ENCODE results near the gene GSTO1. TPM values are rescaled to one million over a fixed set of nuclear protein-coding genes. Genes with fewer than 3 reads are reported as not detected.
A peak's percentile ranks its signal among the peaks of the same experiment; 100 is the strongest.

Gene GSTO1
- total RNA-seq, 4 donors from 2014 or later, result 46.4 to 82.3 (median 69.9) TPM

- TF ChIP-seq POLR2A (IDR thresholded peaks at IDR 0.05) (no peak), CTCF (IDR thresholded peaks at IDR 0.05) (no peak)
- WGBS, 2 donors, result 53 to 79% methylated on average over 4 of the region's 4 CpGs
- H3K4me3 ChIP-seq (ENCODE audit: low read depth, poor library complexity, severe bottlenecking), result no peak overlapping the region
- no peak for DNase-seq (ENCODE audit: low spot score in 2 of 2)
- intact Hi-C loops (cut with DNase I; ENCODE audit: low total_unique reads), result no loop called here
Measured at GRCh38 chr10:104273899-104274575, 19.3 kb downstream of the GSTO1 start.

DNA sequence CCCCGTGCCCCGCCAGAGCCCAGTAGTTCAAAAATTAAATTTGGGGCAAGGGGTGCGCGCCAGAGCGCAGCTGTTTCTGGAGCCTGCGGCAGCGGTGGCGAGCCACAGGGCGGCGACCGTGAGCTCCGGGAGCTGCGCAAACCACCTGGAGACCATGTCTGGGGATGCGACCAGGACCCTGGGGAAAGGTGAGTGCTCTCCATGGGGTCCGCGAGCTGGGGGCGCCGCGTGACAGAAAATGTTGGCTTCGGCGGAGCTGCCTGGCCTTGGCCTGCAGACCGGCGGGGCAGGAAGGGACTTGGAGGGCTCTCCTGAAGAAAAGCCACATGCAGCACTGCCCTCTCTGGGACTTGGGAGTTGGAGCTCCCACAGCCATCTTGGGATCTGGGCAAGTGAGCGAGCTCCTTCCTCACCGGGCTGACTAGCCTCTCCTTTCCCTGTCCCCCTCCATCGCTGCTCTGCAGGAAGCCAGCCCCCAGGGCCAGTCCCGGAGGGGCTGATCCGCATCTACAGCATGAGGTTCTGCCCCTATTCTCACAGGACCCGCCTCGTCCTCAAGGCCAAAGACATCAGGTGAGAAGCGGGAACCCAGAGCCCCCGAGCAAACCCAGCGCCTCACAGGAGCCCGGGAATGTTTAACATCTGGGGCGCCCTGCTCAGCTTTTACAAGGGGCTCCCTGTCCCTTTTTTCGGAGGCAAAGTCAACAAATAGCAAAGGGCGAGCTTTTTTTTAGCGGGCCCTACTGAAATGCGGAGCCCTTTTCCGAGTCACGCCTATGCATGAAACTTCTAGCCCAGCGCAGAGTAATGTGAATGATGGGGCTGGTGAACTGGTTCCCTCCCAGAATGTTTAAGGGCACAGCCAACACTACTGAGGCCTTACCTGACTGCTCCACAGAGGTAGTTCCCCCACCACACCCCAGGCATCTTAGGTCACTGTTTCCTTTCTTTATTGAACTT lies 20.4 kb downstream of the GSTO1 start:
- intact Hi-C loops (cut with DNase I; ENCODE audit: low total_unique reads), result no loop called here
- TF ChIP-seq CTCF (IDR thresholded peaks at IDR 0.05) (peak in 1 of 3 donors; percentile 32), POLR2A (IDR thresholded peaks at IDR 0.05) (no peak)
- no peak for DNase-seq (ENCODE audit: low spot score in 2 of 2)
- 12 to 22% methylated on average over 38 to 42 of the region's 42 CpGs for WGBS, 2 donors
- H3K4me3 ChIP-seq (ENCODE audit: low read depth, poor library complexity, severe bottlenecking), result no peak overlapping the region

GRCh38 chr10:104276192-104276591 lies 21.5 kb downstream of the GSTO1 start:
- 74 to 80% methylated on average over 1 of the region's 1 CpG for WGBS, 2 donors
- DNase-seq (ENCODE audit: low spot score in 2 of 2), result no peak
- no peak overlapping the region for H3K4me3 ChIP-seq (ENCODE audit: low read depth, poor library complexity, severe bottlenecking)
- no peak for TF ChIP-seq POLR2A (IDR thresholded peaks at IDR 0.05)
- TF ChIP-seq CTCF (IDR thresholded peaks at IDR 0.05), result no peak
- intact Hi-C loops (cut with DNase I; ENCODE audit: low total_unique reads), result no loop called here

DNA sequence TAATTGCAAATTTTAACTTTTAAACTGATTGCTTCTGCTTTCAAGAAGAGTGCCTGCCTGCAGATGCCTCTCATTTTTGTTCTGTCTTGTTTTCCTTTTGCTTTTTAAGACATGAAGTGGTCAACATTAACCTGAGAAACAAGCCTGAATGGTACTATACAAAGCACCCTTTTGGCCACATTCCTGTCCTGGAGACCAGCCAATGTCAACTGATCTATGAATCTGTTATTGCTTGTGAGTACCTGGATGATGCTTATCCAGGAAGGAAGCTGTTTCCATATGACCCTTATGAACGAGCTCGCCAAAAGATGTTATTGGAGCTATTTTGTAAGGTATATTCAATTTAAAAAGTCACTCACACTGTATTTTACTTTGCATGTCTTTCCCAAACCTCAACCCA lies 23.1 kb downstream of the GSTO1 start:
- H3K4me3 ChIP-seq (ENCODE audit: low read depth, poor library complexity, severe bottlenecking), result no peak overlapping the region
- intact Hi-C loops (cut with DNase I; ENCODE audit: low total_unique reads), result no loop called here
- DNase-seq (ENCODE audit: low spot score in 2 of 2), result no peak
- TF ChIP-seq CTCF (IDR thresholded peaks at IDR 0.05) (no peak), POLR2A (IDR thresholded peaks at IDR 0.05) (no peak)
- WGBS, 2 donors, result 77 to 83% methylated on average over 2 of the region's 2 CpGs

DNA sequence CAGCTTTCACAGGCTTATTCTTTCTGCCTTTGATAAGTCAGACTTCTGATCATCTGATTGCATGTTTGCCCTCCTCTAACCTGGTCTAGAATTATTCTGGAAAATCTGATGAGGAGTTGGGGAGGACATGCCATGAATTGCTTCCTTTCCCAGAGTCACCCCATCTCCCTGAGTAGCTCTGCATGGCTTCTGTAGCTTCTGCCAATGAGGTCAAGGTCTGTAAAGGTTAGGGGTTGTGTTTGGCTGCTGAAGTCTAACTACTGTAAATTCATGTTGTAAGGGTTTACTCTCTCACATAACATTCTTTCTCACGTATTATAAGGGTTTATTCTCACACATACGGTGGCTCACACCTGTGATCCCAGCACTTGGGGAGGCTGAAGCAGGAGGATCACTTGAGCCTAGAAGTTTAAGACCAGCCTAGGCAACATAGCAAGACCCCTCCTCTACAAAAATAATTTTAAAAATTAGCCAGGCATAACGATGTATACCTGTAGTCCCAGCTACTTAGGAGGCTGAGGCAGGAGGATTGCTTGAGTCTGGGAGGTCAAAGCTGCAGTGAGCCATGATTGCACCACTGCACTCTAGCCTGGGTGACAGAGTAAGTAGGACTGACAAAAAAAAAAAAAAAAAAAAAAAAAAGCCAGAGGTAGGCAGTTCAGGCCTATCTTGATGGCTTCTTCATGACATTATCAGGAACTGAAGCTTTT lies 25.0 kb downstream of the GSTO1 start:
- WGBS, 2 donors, result 96 to 97% methylated on average over 3 of the region's 3 CpGs
- intact Hi-C loops (cut with DNase I; ENCODE audit: low total_unique reads), result no loop called here
- DNase-seq (ENCODE audit: low spot score in 2 of 2), result no peak
- no peak overlapping the region for H3K4me3 ChIP-seq (ENCODE audit: low read depth, poor library complexity, severe bottlenecking)
- TF ChIP-seq POLR2A (IDR thresholded peaks at IDR 0.05) (no peak), CTCF (IDR thresholded peaks at IDR 0.05) (no peak)
